PC-3 (cell line): ENCODE results near the gene CDK5R1. TPM values are rescaled to one million over a fixed set of nuclear protein-coding genes. Genes with fewer than 3 reads are reported as not detected.

Source experiments
- total RNA-seq: library from RNA; depleted of rRNA; stranded (reverse); fragments of >200 nt; gene quantifications from 2 replicates; pipeline ENCODE4 v1.2.3, GENCODE V29; 2014; rRNA removed

Gene CDK5R1
- total RNA-seq, 1 experiment from 2014 or later, result 1.7 TPM

Other genes with a start within 250 kb of the CDK5R1 start
- not detected in 2 replicates for gene RHBDL3, start 221.2 kb upstream of the CDK5R1 start, total RNA-seq
- 17.5 and 27.0 TPM in 2 replicates for gene C17orf75, start 144.8 kb upstream of the CDK5R1 start, total RNA-seq
- gene ZNF207, start 136.8 kb upstream of the CDK5R1 start, total RNA-seq, result 76.5 and 84.6 TPM in 2 replicates
- 160 and 163 TPM in 2 replicates for gene PSMD11, start 42.5 kb upstream of the CDK5R1 start, total RNA-seq